ENCODE measurements around the gene BHLHE23. TPM values are rescaled to one million over a fixed set of nuclear protein-coding genes. Genes with fewer than 3 reads are reported as not detected.

The BHLHE23 gene
- total RNA-seq, 2 experiments from 2014 or later = not detected

DNA sequence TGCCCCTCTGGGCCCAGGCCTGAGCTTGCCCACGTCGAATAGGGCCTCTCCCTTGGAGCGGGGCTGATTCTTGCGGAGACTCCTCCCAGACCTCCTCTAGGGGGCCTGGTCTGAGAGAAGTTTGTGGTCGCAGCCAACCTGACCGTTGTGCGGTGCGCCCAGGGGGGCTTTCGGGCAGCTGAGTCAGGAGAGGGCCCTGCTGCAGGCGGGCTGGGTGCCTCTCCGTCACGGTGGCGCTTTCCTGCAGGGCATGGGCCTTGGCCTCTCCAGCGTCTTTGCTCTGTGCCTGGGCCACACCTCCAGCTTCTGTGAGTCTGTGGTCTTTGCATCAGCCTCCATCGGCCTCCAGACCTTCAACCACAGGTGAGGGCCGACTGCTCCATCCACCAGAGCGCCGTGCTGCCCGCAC, 41.4 kb downstream of the BHLHE23 start:
- Histone ChIP-seq H3K9me2 (ENCODE audit: insufficient read depth, low read length) (no peaks in the 10 kb centered on the region), H3K4me2 (ENCODE audit: low read length) (no peak overlapping the region), H3K4me1 (ENCODE audit: insufficient read depth, low read length, poor library complexity, severe bottlenecking) (no peaks in the 10 kb centered on the region), H3K36me3 (ENCODE audit: insufficient read depth, low read length) (no peaks in the 10 kb centered on the region), H3K9me3 (ENCODE audit: low read length) (no peaks in the 10 kb centered on the region), H3K27ac (ENCODE audit: low read depth, low read length, poor library complexity, severe bottlenecking) (no peak overlapping the region), H3K4me3 (ENCODE audit: low read depth, low read length, poor library complexity, severe bottlenecking) (no peak overlapping the region), H2AFZ (ENCODE audit: low read length) (no peak overlapping the region), H3K79me2 (ENCODE audit: insufficient read depth, low read depth, low read length) (no peaks in the 10 kb centered on the region), H4K20me1 (ENCODE audit: insufficient read depth, low read length) (no peaks in the 10 kb centered on the region)
- ChIA-PET CTCF (ENCODE audit: unreplicated experiment) (no interaction called here), POLR2A (interaction anchor here (0.9 kb wide), 1 partner anchor 11 kb away, joined by 3 read pairs; no protein-coding TSS in a partner anchor)
- TF ChIP-seq, protein P1, sequence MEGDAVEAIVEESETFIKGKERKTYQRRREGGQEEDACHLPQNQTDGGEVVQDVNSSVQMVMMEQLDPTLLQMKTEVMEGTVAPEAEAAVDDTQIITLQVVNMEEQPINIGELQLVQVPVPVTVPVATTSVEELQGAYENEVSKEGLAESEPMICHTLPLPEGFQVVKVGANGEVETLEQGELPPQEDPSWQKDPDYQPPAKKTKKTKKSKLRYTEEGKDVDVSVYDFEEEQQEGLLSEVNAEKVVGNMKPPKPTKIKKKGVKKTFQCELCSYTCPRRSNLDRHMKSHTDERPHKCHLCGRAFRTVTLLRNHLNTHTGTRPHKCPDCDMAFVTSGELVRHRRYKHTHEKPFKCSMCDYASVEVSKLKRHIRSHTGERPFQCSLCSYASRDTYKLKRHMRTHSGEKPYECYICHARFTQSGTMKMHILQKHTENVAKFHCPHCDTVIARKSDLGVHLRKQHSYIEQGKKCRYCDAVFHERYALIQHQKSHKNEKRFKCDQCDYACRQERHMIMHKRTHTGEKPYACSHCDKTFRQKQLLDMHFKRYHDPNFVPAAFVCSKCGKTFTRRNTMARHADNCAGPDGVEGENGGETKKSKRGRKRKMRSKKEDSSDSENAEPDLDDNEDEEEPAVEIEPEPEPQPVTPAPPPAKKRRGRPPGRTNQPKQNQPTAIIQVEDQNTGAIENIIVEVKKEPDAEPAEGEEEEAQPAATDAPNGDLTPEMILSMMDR (conservative IDR thresholded peaks at IDR 0.05; ENCODE audit: low read length) = no peak
- TF ChIP-seq EZH2phosphoT487 (IDR thresholded peaks at IDR 0.05; ENCODE audit: borderline replicate concordance, low read depth, low read length) = no peak
- intact Hi-C loops (cut with micrococcal nuclease; ENCODE audit: unreplicated experiment) = no loop called here
- BruUV-seq (replicated peaks) = no TSS peak
- no peak for DNase-seq (ENCODE audit: low spot score)

DNA sequence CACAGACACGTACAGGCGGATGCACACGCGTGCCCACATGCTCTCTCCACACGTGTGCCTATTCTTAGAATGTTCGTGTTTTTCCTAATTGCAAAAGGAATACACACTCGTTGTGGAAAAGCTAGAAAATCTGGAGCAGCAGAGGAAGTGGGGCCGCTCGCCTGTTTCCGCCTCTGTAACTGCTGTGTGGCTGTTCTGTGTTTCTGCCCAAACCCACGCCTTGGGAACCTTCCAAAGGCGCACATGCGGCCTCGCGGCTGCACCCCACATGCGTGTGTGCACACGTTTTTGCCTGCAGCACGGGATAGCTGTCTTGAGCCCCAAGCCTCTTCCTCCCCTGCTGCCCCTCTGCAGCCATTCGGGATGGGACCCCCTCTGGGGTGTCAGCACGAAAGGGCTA, 42.1 kb downstream of the BHLHE23 start:
- DNase-seq (ENCODE audit: low spot score) = no peak
- POLR2A ChIA-PET = no interaction called here
- no peaks in the 10 kb centered on the region for H3K9me3 ChIP-seq (ENCODE audit: low read length)
- no peaks in the 10 kb centered on the region for H4K20me1 ChIP-seq (ENCODE audit: insufficient read depth, low read length)
- BruUV-seq (replicated peaks) = no TSS peak
- no peak overlapping the region for H3K4me2 ChIP-seq (ENCODE audit: low read length)
- no peaks in the 10 kb centered on the region for H3K36me3 ChIP-seq (ENCODE audit: insufficient read depth, low read length)
- H3K27ac ChIP-seq (ENCODE audit: low read depth, low read length, poor library complexity, severe bottlenecking) = no peak overlapping the region
- CTCF ChIA-PET (ENCODE audit: unreplicated experiment) = no interaction called here
- H2AFZ ChIP-seq (ENCODE audit: low read length) = no peak overlapping the region
- H3K4me1 ChIP-seq (ENCODE audit: insufficient read depth, low read length, poor library complexity, severe bottlenecking) = no peaks in the 10 kb centered on the region
- H3K79me2 ChIP-seq (ENCODE audit: insufficient read depth, low read depth, low read length) = no peaks in the 10 kb centered on the region
- no peak for TF ChIP-seq EZH2phosphoT487 (IDR thresholded peaks at IDR 0.05; ENCODE audit: borderline replicate concordance, low read depth, low read length)
- TF ChIP-seq, protein P1 (conservative IDR thresholded peaks at IDR 0.05; ENCODE audit: low read length) = no peak
- H3K4me3 ChIP-seq (ENCODE audit: low read depth, low read length, poor library complexity, severe bottlenecking) = no peak overlapping the region
- intact Hi-C loops (cut with micrococcal nuclease; ENCODE audit: unreplicated experiment) = no loop called here
- H3K9me2 ChIP-seq (ENCODE audit: insufficient read depth, low read length) = no peaks in the 10 kb centered on the region

DNA sequence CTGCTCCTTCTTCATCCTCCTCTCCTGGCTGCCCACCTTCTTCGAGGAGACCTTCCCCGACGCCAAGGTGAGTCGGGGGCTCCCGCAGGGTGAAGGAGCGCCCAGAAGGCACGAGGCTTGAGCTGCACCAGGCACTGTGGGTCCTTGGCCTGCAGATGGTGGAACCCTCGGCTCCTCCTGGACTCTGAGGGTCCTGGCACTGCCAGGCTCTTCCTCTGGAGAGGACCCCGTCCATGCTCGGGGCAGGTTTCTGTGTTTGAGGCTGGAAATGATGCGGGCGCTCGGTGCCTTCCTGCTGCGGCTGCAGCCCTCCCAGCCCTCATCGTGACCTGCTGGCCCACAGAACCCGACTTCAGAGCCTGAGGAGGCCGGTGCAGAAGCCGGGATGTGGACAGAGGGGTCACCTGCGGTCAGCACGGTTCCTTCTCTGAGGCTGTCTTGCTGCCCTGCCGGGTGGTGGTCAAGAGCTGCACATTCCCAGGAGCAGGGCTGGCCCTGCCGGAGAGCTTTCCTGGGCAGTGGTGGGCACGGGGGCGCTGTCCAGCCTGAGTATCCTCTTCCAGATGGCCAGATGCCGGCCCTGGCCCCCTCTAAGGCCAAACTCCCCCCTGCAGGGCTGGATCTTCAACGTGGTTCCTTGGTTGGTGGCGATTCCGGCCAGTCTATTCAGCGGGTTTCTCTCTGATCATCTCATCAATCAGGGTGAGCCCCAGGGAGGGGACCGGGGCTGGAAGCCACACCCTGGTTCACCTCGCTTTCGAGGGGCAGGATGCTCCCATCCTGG, 43.0 kb downstream of the BHLHE23 start:
- TF ChIP-seq, protein P1 (conservative IDR thresholded peaks at IDR 0.05; ENCODE audit: low read length) = no peak
- TF ChIP-seq EZH2phosphoT487 (IDR thresholded peaks at IDR 0.05; ENCODE audit: borderline replicate concordance, low read depth, low read length) = no peak
- Histone ChIP-seq H3K79me2 (ENCODE audit: insufficient read depth, low read depth, low read length) (no peaks in the 10 kb centered on the region), H3K36me3 (ENCODE audit: insufficient read depth, low read length) (no peaks in the 10 kb centered on the region), H3K9me3 (ENCODE audit: low read length) (no peaks in the 10 kb centered on the region), H3K4me1 (ENCODE audit: insufficient read depth, low read length, poor library complexity, severe bottlenecking) (no peaks in the 10 kb centered on the region), H4K20me1 (ENCODE audit: insufficient read depth, low read length) (no peaks in the 10 kb centered on the region), H3K27ac (ENCODE audit: low read depth, low read length, poor library complexity, severe bottlenecking) (no peak overlapping the region), H2AFZ (ENCODE audit: low read length) (no peak overlapping the region), H3K9me2 (ENCODE audit: insufficient read depth, low read length) (no peaks in the 10 kb centered on the region), H3K4me2 (ENCODE audit: low read length) (no peak overlapping the region), H3K4me3 (ENCODE audit: low read depth, low read length, poor library complexity, severe bottlenecking) (no peak overlapping the region)
- ChIA-PET CTCF (ENCODE audit: unreplicated experiment) (no interaction called here), POLR2A (no interaction called here)
- DNase-seq (ENCODE audit: low spot score) = no peak
- intact Hi-C loops (cut with micrococcal nuclease; ENCODE audit: unreplicated experiment) = no loop called here
- BruUV-seq (replicated peaks) = no TSS peak

Data from OCI-LY7 (cell line).